Measurements from ENCODE around the gene DIP2C. TPM values are rescaled to one million over a fixed set of nuclear protein-coding genes. Genes with fewer than 3 reads are reported as not detected.
"Not testable (repeated sequence)": the region's sequence is repeated elsewhere in the genome, so short reads cannot be mapped to it uniquely, and the experiment has no call there.

DIP2C gene
- total and polyA plus RNA-seq, 3 donors from 2014 or later = 14.9 to 43.4 (median 30.1) TPM

GRCh38 chr10:326350-326749, 363.1 kb downstream of the DIP2C start:
- intact Hi-C loops (cut with DNase I; ENCODE audit: low total_unique reads) = no loop called here
- Histone ChIP-seq H3K9me3 (no peaks in the 10 kb centered on the region), H3K27me3 (no peaks in the 10 kb centered on the region), H3K36me3 (ENCODE audit: low read depth, missing control alignments) (no peaks in the 10 kb centered on the region), H3K27ac (no peak overlapping the region), H3K4me1 (no peaks in the 10 kb centered on the region), H3K4me3 (no peak overlapping the region)
- WGBS, 2 donors = 90 to 92% methylated on average over 11 of the region's 11 CpGs
- TF ChIP-seq POLR2A (IDR thresholded peaks at IDR 0.05) (no peak), CTCF (IDR thresholded peaks at IDR 0.05) (no peak)
- no peak for DNase-seq

GRCh38 chr10:325282-325681, 364.2 kb downstream of the DIP2C start:
- no peak for DNase-seq
- no peak overlapping the region for H3K4me3 ChIP-seq
- intact Hi-C loops (cut with DNase I; ENCODE audit: low total_unique reads) = no loop called here
- no peak overlapping the region for H3K27ac ChIP-seq
- H3K36me3 ChIP-seq (ENCODE audit: low read depth, missing control alignments) = no peaks in the 10 kb centered on the region
- H3K27me3 ChIP-seq = no peaks in the 10 kb centered on the region
- WGBS, 2 donors = 93 to 96% methylated on average over 8 of the region's 8 CpGs
- no peaks in the 10 kb centered on the region for H3K9me3 ChIP-seq
- no peak for TF ChIP-seq CTCF (IDR thresholded peaks at IDR 0.05)
- no peak for TF ChIP-seq POLR2A (IDR thresholded peaks at IDR 0.05)
- no peaks in the 10 kb centered on the region for H3K4me1 ChIP-seq

GRCh38 chr10:324593-324992, 364.9 kb downstream of the DIP2C start:
- TF ChIP-seq CTCF (IDR thresholded peaks at IDR 0.05) (no peak), POLR2A (IDR thresholded peaks at IDR 0.05) (no peak)
- Histone ChIP-seq H3K27ac (no peak overlapping the region), H3K4me1 (no peaks in the 10 kb centered on the region), H3K4me3 (no peak overlapping the region), H3K27me3 (no peaks in the 10 kb centered on the region), H3K9me3 (no peaks in the 10 kb centered on the region), H3K36me3 (ENCODE audit: low read depth, missing control alignments) (no peaks in the 10 kb centered on the region)
- intact Hi-C loops (cut with DNase I; ENCODE audit: low total_unique reads) = no loop called here
- 92 to 94% methylated on average over 15 of the region's 15 CpGs for WGBS, 2 donors
- DNase-seq = no peak

GRCh38 chr10:323651-324293, 365.7 kb downstream of the DIP2C start:
- H3K9me3 ChIP-seq = no peaks in the 10 kb centered on the region
- H3K27me3 ChIP-seq = no peaks in the 10 kb centered on the region
- no peak overlapping the region for H3K27ac ChIP-seq
- H3K4me1 ChIP-seq = no peaks in the 10 kb centered on the region
- intact Hi-C loops (cut with DNase I; ENCODE audit: low total_unique reads) = no loop called here
- WGBS, 2 donors = 18 to 28% methylated on average over 15 of the region's 15 CpGs
- TF ChIP-seq POLR2A (IDR thresholded peaks at IDR 0.05) = no peak
- no peak for TF ChIP-seq CTCF (IDR thresholded peaks at IDR 0.05)
- no peak overlapping the region for H3K4me3 ChIP-seq
- H3K36me3 ChIP-seq (ENCODE audit: low read depth, missing control alignments) = no peaks in the 10 kb centered on the region
- DNase-seq = peak; percentile 73

GRCh38 chr10:323046-323445, 366.4 kb downstream of the DIP2C start:
- H3K36me3 ChIP-seq (ENCODE audit: low read depth, missing control alignments); H3K4me3 ChIP-seq; DNase-seq; H3K27ac ChIP-seq; H3K27me3 ChIP-seq; H3K9me3 ChIP-seq; H3K4me1 ChIP-seq; intact Hi-C loops (cut with DNase I; ENCODE audit: low total_unique reads): not testable (repeated sequence)
- WGBS, 2 donors = 78 to 100% methylated on average over 2 to 14 of the region's 43 CpGs

All from testis (tissue), 3 donors.